ENCODE measurements around the gene URI1. TPM values are rescaled to one million over a fixed set of nuclear protein-coding genes. Genes with fewer than 3 reads are reported as not detected.

Gene URI1, protein sequence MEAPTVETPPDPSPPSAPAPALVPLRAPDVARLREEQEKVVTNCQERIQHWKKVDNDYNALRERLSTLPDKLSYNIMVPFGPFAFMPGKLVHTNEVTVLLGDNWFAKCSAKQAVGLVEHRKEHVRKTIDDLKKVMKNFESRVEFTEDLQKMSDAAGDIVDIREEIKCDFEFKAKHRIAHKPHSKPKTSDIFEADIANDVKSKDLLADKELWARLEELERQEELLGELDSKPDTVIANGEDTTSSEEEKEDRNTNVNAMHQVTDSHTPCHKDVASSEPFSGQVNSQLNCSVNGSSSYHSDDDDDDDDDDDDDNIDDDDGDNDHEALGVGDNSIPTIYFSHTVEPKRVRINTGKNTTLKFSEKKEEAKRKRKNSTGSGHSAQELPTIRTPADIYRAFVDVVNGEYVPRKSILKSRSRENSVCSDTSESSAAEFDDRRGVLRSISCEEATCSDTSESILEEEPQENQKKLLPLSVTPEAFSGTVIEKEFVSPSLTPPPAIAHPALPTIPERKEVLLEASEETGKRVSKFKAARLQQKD
- total RNA-seq: 56.3 and 58.4 TPM in 2 replicates
- long read RNA-seq, partial matches to known transcripts: 5 of 9 reads
- long read RNA-seq, other reads (novel, unspliced or antisense): 2 of 9 reads

GRCh38 chr19:29941828-29942403 is at the start of gene URI1:
Gene URI1, plus strand, starts transcription at chr19:29942239. Its CDS starts 309 bp downstream, at chr19:29942548.
- H3K4me3 Mint-ChIP-seq (ENCODE audit: low read depth): peak within 1 kb of the TSS; percentile 95
- peaks cover 8% of the 10 kb centered on the region for H3K9me3 Mint-ChIP-seq (ENCODE audit: low read depth)
- TF ChIP-seq, protein P1, sequence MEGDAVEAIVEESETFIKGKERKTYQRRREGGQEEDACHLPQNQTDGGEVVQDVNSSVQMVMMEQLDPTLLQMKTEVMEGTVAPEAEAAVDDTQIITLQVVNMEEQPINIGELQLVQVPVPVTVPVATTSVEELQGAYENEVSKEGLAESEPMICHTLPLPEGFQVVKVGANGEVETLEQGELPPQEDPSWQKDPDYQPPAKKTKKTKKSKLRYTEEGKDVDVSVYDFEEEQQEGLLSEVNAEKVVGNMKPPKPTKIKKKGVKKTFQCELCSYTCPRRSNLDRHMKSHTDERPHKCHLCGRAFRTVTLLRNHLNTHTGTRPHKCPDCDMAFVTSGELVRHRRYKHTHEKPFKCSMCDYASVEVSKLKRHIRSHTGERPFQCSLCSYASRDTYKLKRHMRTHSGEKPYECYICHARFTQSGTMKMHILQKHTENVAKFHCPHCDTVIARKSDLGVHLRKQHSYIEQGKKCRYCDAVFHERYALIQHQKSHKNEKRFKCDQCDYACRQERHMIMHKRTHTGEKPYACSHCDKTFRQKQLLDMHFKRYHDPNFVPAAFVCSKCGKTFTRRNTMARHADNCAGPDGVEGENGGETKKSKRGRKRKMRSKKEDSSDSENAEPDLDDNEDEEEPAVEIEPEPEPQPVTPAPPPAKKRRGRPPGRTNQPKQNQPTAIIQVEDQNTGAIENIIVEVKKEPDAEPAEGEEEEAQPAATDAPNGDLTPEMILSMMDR (IDR thresholded peaks at IDR 0.05; ENCODE audit: unreplicated experiment): no peak
- H3K27me3 Mint-ChIP-seq: peaks cover 15% of the 10 kb centered on the region
- peaks cover 17% of the 10 kb centered on the region for H3K4me1 Mint-ChIP-seq (ENCODE audit: low read depth)
- peak; percentile 95 for DNase-seq (ENCODE audit: low spot score, unreplicated experiment)
- peak within 1 kb of the TSS; percentile 98 for H3K27ac Mint-ChIP-seq
- peaks cover 2% of the 10 kb centered on the region for H3K36me3 Mint-ChIP-seq (ENCODE audit: insufficient read depth)

GRCh38 chr19:29893606-29894284 is 48.3 kb upstream of the URI1 start:
- TF ChIP-seq, protein P1 (IDR thresholded peaks at IDR 0.05; ENCODE audit: unreplicated experiment): no peak

GRCh38 chr19:29896802-29897201 is 45.2 kb upstream of the URI1 start:
- no peak for DNase-seq (ENCODE audit: low spot score, unreplicated experiment)
- Mint-ChIP-seq H3K36me3 (ENCODE audit: insufficient read depth) (no peaks in the 10 kb centered on the region), H3K4me3 (ENCODE audit: low read depth) (no peak overlapping the region), H3K27ac (no peak overlapping the region), H3K27me3 (peaks cover 6% of the 10 kb centered on the region), H3K4me1 (ENCODE audit: low read depth) (no peaks in the 10 kb centered on the region), H3K9me3 (ENCODE audit: low read depth) (no peaks in the 10 kb centered on the region)
- TF ChIP-seq, protein P1 (IDR thresholded peaks at IDR 0.05; ENCODE audit: unreplicated experiment): no peak

More at GRCh38 chr19:29893606-29894284, 48.3 kb upstream of the URI1 start:
- peaks cover 9% of the 10 kb centered on the region for H3K27me3 Mint-ChIP-seq
- no peak overlapping the region for H3K4me3 Mint-ChIP-seq (ENCODE audit: low read depth)
- no peaks in the 10 kb centered on the region for H3K4me1 Mint-ChIP-seq (ENCODE audit: low read depth)
- no peaks in the 10 kb centered on the region for H3K9me3 Mint-ChIP-seq (ENCODE audit: low read depth)
- H3K27ac Mint-ChIP-seq: no peak overlapping the region
- H3K36me3 Mint-ChIP-seq (ENCODE audit: insufficient read depth): no peaks in the 10 kb centered on the region
- DNase-seq (ENCODE audit: low spot score, unreplicated experiment): no peak

GRCh38 chr19:29897466-29897865 is 44.6 kb upstream of the URI1 start:
- Mint-ChIP-seq H3K4me3 (ENCODE audit: low read depth) (no peak overlapping the region), H3K27ac (no peak overlapping the region), H3K36me3 (ENCODE audit: insufficient read depth) (no peaks in the 10 kb centered on the region), H3K27me3 (peaks cover 3% of the 10 kb centered on the region), H3K9me3 (ENCODE audit: low read depth) (no peaks in the 10 kb centered on the region), H3K4me1 (ENCODE audit: low read depth) (no peaks in the 10 kb centered on the region)
- no peak for DNase-seq (ENCODE audit: low spot score, unreplicated experiment)
- TF ChIP-seq, protein P1 (IDR thresholded peaks at IDR 0.05; ENCODE audit: unreplicated experiment): no peak

DNA sequence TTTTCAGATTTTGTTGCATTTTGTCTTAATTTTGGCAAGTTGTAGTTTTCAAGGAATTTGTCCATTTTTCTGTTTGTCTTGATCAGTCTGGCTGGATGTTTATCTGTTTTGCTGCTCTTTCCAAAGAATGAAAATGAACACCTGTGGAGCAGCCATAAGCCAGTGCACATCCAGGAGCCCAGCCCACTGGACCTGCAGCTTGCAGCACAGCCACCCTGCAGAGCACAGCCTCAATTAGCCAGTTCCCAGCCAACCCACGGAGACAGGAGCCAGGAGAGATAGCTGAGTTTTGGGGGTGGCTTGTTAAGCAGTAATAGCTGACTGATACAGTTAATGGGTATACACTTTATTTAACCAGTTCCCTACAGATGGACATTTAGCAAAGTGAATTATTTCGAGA is 38.0 kb upstream of the URI1 start:
- H3K27me3 Mint-ChIP-seq: no peaks in the 10 kb centered on the region
- H3K36me3 Mint-ChIP-seq (ENCODE audit: insufficient read depth): no peaks in the 10 kb centered on the region
- no peaks in the 10 kb centered on the region for H3K9me3 Mint-ChIP-seq (ENCODE audit: low read depth)
- no peak for DNase-seq (ENCODE audit: low spot score, unreplicated experiment)
- no peaks in the 10 kb centered on the region for H3K4me1 Mint-ChIP-seq (ENCODE audit: low read depth)
- no peak overlapping the region for H3K4me3 Mint-ChIP-seq (ENCODE audit: low read depth)
- TF ChIP-seq, protein P1 (IDR thresholded peaks at IDR 0.05; ENCODE audit: unreplicated experiment): no peak
- H3K27ac Mint-ChIP-seq: no peak overlapping the region
